ENCODE data around the gene GDI1. TPM values are rescaled to one million over a fixed set of nuclear protein-coding genes. Genes with fewer than 3 reads are reported as not detected.

The GDI1 gene
- total and polyA plus RNA-seq, 9 of the 15 experiments (the other 6 are each of a cell fraction or from before 2014, with no cell fraction given) = 0.97 to 82.6 (median 37.5) TPM

DNA sequence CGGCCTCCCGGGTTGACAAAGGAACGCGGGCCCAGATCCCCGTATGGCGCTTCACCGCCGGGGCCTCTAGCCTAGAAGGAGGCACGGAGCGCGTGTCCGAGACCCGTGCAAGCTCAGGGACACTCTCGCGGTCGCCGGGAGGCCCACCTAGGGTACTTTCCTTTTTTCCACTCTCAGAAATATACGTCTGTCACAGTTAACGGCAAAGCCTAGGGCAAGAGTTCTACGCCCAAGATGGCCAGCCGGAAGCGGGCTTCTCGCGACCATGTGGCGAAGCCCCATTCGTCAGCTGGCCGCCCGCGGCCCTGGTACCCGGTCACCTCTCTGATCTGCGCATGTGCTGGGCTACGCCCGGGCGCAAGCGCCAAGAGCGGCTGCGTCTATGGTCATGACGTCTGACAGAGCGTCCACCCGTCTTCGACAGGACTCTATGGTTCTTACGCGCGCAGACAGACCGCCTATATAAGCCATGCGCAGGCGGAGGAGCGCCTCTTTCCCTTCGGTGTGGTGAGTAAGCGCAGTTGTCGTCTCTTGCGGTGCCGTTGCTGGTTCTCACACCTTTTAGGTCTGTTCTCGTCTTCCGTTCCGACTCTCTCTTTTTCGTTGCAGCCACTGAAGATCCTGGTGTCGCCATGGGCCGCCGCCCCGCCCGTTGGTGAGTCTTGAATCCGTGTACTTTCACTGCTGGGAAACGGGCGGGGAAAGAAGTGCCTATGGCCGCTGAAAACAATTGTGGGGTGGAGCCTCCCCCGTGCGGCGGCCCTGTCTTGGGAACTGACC, 38.9 kb upstream of the GDI1 start, which contains the start of gene RPL10 (continued):
- TF ChIP-seq, protein P1, sequence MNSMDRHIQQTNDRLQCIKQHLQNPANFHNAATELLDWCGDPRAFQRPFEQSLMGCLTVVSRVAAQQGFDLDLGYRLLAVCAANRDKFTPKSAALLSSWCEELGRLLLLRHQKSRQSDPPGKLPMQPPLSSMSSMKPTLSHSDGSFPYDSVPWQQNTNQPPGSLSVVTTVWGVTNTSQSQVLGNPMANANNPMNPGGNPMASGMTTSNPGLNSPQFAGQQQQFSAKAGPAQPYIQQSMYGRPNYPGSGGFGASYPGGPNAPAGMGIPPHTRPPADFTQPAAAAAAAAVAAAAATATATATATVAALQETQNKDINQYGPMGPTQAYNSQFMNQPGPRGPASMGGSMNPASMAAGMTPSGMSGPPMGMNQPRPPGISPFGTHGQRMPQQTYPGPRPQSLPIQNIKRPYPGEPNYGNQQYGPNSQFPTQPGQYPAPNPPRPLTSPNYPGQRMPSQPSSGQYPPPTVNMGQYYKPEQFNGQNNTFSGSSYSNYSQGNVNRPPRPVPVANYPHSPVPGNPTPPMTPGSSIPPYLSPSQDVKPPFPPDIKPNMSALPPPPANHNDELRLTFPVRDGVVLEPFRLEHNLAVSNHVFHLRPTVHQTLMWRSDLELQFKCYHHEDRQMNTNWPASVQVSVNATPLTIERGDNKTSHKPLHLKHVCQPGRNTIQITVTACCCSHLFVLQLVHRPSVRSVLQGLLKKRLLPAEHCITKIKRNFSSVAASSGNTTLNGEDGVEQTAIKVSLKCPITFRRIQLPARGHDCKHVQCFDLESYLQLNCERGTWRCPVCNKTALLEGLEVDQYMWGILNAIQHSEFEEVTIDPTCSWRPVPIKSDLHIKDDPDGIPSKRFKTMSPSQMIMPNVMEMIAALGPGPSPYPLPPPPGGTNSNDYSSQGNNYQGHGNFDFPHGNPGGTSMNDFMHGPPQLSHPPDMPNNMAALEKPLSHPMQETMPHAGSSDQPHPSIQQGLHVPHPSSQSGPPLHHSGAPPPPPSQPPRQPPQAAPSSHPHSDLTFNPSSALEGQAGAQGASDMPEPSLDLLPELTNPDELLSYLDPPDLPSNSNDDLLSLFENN (IDR thresholded peaks at IDR 0.05; ENCODE audit: low read depth in 2 of 2, low read length in 2 of 2) = peak in 1 of 2 experiments; percentile 71; a peak in 1 of 4 replicates
- TF ChIP-seq GTF2E2 (tag; IDR thresholded peaks at IDR 0.05) (peak; percentile 97), CREBBP (IDR thresholded peaks at IDR 0.05; ENCODE audit: low read depth, low read length) (no peak), KLF13 (tag; IDR thresholded peaks at IDR 0.05; ENCODE audit: borderline replicate concordance, low read depth) (no peak; the same call in 1 of the 2 replicates), ZNF77 (CRISPR knock-in tag; IDR thresholded peaks at IDR 0.05) (no peak), SMAD1 (IDR thresholded peaks at IDR 0.05; ENCODE audit: low read depth, low read length, partially characterized antibody) (peak; percentile 97), YBX1 (IDR thresholded peaks at IDR 0.05) (no peak), NCOR1 (IDR thresholded peaks at IDR 0.05) (peak; percentile 61), ZNF24 (IDR thresholded peaks at IDR 0.05) (peak; percentile 33; the same call in 1 of the 2 replicates), POLR2B (IDR thresholded peaks at IDR 0.05; ENCODE audit: low read depth, partially characterized antibody) (peak; percentile 100), NCOA1 (IDR thresholded peaks at IDR 0.05; ENCODE audit: low read depth) (peak; percentile 27; the same call in 1 of the 2 replicates), ZNF224 (CRISPR knock-in tag; IDR thresholded peaks at IDR 0.05) (peak; percentile 57; the same call in 1 of the 2 replicates), MAFK (IDR thresholded peaks at IDR 0.05; ENCODE audit: low read length) (no peak), ZNF347 (CRISPR knock-in tag; IDR thresholded peaks at IDR 0.05; ENCODE audit: low read depth) (no peak), NFXL1 (CRISPR knock-in tag; IDR thresholded peaks at IDR 0.05) (no peak), FOXM1 (IDR thresholded peaks at IDR 0.05; ENCODE audit: low read depth) (no peak), FOXM1 (CRISPR knock-in tag; IDR thresholded peaks at IDR 0.05; ENCODE audit: low read depth) (no peak), ARID1B (IDR thresholded peaks at IDR 0.05) (no peak), ZNF174 (CRISPR knock-in tag; IDR thresholded peaks at IDR 0.05) (no peak), ZNF583 (CRISPR knock-in tag; IDR thresholded peaks at IDR 0.05) (no peak)
- TF ChIP-seq, protein P2, sequence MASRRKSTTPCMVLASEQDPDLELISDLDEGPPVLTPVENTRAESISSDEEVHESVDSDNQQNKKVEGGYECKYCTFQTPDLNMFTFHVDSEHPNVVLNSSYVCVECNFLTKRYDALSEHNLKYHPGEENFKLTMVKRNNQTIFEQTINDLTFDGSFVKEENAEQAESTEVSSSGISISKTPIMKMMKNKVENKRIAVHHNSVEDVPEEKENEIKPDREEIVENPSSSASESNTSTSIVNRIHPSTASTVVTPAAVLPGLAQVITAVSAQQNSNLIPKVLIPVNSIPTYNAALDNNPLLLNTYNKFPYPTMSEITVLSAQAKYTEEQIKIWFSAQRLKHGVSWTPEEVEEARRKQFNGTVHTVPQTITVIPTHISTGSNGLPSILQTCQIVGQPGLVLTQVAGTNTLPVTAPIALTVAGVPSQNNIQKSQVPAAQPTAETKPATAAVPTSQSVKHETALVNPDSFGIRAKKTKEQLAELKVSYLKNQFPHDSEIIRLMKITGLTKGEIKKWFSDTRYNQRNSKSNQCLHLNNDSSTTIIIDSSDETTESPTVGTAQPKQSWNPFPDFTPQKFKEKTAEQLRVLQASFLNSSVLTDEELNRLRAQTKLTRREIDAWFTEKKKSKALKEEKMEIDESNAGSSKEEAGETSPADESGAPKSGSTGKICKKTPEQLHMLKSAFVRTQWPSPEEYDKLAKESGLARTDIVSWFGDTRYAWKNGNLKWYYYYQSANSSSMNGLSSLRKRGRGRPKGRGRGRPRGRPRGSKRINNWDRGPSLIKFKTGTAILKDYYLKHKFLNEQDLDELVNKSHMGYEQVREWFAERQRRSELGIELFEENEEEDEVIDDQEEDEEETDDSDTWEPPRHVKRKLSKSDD (conservative IDR thresholded peaks at IDR 0.05; ENCODE audit: low read length) = 0 out of 2 replicates have a peak, but pooled peaks have one; percentile 71
- TF ChIP-seq, protein P3, sequence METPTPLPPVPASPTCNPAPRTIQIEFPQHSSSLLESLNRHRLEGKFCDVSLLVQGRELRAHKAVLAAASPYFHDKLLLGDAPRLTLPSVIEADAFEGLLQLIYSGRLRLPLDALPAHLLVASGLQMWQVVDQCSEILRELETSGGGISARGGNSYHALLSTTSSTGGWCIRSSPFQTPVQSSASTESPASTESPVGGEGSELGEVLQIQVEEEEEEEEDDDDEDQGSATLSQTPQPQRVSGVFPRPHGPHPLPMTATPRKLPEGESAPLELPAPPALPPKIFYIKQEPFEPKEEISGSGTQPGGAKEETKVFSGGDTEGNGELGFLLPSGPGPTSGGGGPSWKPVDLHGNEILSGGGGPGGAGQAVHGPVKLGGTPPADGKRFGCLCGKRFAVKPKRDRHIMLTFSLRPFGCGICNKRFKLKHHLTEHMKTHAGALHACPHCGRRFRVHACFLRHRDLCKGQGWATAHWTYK (CRISPR knock-in tag; IDR thresholded peaks at IDR 0.05) = no peak
